Measurements from ENCODE around the gene SLC35B1. TPM values are rescaled to one million over a fixed set of nuclear protein-coding genes. Genes with fewer than 3 reads are reported as not detected.
A peak's percentile ranks its signal among the peaks of the same experiment; 100 is the strongest.
"Not testable (repeated sequence)": the region's sequence is repeated elsewhere in the genome, so short reads cannot be mapped to it uniquely, and the experiment has no call there.

Gene SLC35B1
- total RNA-seq, 1 donor from 2014 or later = 123 TPM

DNA sequence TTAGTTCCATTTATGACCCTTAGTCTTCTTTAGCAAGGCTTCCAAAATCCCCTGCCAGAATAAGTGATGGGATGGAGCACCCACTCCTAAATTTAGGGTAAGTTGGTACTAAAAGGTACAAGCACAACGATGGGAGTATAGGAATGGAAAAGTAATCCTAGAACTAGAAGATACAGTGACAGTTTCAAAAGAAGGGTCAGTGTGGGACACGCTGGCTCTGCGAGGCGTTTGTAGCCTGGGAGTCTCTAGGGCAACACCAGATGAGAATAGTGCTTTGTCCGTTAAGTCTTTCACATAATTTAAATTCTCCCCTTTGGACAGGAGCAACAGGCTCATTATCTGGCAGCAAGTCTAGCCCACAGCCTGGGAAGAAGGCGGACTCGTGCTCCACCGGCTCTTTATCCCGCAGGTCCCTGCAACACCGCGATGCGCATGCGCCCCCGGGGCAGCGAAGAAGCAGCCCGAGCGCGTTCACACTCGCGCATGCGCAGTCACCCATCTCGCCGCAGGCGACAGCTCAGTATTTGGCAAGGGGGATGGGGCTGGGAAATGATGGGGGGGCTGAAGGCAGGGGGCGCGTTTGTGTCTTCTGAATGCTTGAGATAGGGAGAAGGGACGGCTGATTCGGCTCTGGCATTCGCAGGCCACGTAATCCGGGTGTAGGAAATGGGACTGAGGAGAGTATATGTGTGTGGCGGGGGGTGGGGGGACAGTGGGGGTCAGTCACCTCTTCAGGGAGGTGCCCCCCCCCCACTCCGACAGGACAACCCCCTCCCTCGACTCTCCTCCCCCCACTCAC is 30.4 kb downstream of the SLC35B1 start:
- no peaks in the 10 kb centered on the region for H3K27me3 ChIP-seq
- TF ChIP-seq, protein P1, sequence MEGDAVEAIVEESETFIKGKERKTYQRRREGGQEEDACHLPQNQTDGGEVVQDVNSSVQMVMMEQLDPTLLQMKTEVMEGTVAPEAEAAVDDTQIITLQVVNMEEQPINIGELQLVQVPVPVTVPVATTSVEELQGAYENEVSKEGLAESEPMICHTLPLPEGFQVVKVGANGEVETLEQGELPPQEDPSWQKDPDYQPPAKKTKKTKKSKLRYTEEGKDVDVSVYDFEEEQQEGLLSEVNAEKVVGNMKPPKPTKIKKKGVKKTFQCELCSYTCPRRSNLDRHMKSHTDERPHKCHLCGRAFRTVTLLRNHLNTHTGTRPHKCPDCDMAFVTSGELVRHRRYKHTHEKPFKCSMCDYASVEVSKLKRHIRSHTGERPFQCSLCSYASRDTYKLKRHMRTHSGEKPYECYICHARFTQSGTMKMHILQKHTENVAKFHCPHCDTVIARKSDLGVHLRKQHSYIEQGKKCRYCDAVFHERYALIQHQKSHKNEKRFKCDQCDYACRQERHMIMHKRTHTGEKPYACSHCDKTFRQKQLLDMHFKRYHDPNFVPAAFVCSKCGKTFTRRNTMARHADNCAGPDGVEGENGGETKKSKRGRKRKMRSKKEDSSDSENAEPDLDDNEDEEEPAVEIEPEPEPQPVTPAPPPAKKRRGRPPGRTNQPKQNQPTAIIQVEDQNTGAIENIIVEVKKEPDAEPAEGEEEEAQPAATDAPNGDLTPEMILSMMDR (IDR thresholded peaks at IDR 0.05) = peak in 1 of 3 experiments; percentile 10
- peak overlapping the region; percentile 79 to 83 for H3K4me3 ChIP-seq
- DNase-seq (ENCODE audit: low spot score in 2 of 2) = peak; percentile 90 to 98
- intact Hi-C loops (cut with DNase I) = loop anchor here (5.0 kb wide), 1 partner anchor 40 kb away; no protein-coding TSS in a partner anchor
- peaks cover 5 to 32% of the 10 kb centered on the region in 2 donors for H3K4me1 ChIP-seq
- peak overlapping the region; percentile 97 to 98 for H3K27ac ChIP-seq
- H3K9me3 ChIP-seq = no peaks in the 10 kb centered on the region
- H3K36me3 ChIP-seq = no peaks in the 10 kb centered on the region

- H3K27me3 ChIP-seq = no peaks in the 10 kb centered on the region
- H3K27ac ChIP-seq = peak overlapping the region; percentile 97 to 98
- H3K4me3 ChIP-seq = peak overlapping the region; percentile 79 to 83
- peaks cover 0 to 3% of the 10 kb centered on the region in 2 donors for H3K36me3 ChIP-seq
- intact Hi-C loops (cut with DNase I) = loop anchor here (5.0 kb wide), 1 partner anchor 39 kb away; no protein-coding TSS in a partner anchor
- H3K9me3 ChIP-seq = no peaks in the 10 kb centered on the region
- TF ChIP-seq, protein P1 (IDR thresholded peaks at IDR 0.05) = no peak
- DNase-seq (ENCODE audit: low spot score in 2 of 2) = no peak
- peaks cover 5 to 41% of the 10 kb centered on the region in 2 donors for H3K4me1 ChIP-seq
These were observed 31.4 kb downstream of the SLC35B1 start for GRCh38 chr17:49676276-49676868.

- intact Hi-C loops (cut with DNase I) = no loop called here
- H3K9me3 ChIP-seq = no peaks in the 10 kb centered on the region
- no peaks in the 10 kb centered on the region for H3K27me3 ChIP-seq
- H3K4me1 ChIP-seq = peaks cover 5 to 54% of the 10 kb centered on the region in 2 donors
- H3K36me3 ChIP-seq = peaks cover 0 to 3% of the 10 kb centered on the region in 2 donors
- DNase-seq (ENCODE audit: low spot score in 2 of 2) = no peak
- H3K27ac ChIP-seq = peak overlapping the region; percentile 33
- TF ChIP-seq, protein P1 (IDR thresholded peaks at IDR 0.05) = no peak
- H3K4me3 ChIP-seq = peak overlapping the region in 1 of 2 donors; percentile 83
These were observed 33.3 kb downstream of the SLC35B1 start for GRCh38 chr17:49674507-49674906.

GRCh38 chr17:49673679-49674078 is 34.1 kb downstream of the SLC35B1 start:
- peaks cover 5 to 54% of the 10 kb centered on the region in 2 donors for H3K4me1 ChIP-seq
- peak overlapping the region; percentile 25 to 33 for H3K27ac ChIP-seq
- DNase-seq (ENCODE audit: low spot score in 2 of 2); H3K27me3 ChIP-seq; H3K9me3 ChIP-seq; H3K4me3 ChIP-seq; intact Hi-C loops (cut with DNase I); H3K36me3 ChIP-seq: not testable (repeated sequence)

GRCh38 chr17:49670641-49671040 is 37.1 kb downstream of the SLC35B1 start:
- TF ChIP-seq, protein P1 (IDR thresholded peaks at IDR 0.05) = no peak
- Histone ChIP-seq H3K4me3 (peak overlapping the region in 1 of 2 donors; percentile 2), H3K9me3 (no peaks in the 10 kb centered on the region), H3K36me3 (peaks cover 0 to 3% of the 10 kb centered on the region in 2 donors), H3K27ac (peak overlapping the region in 1 of 2 donors; percentile 41), H3K27me3 (no peaks in the 10 kb centered on the region), H3K4me1 (peaks cover 1 to 42% of the 10 kb centered on the region in 2 donors)
- no peak for DNase-seq (ENCODE audit: low spot score in 2 of 2)
- intact Hi-C loops (cut with DNase I) = no loop called here

- no peaks in the 10 kb centered on the region for H3K9me3 ChIP-seq
- H3K27ac ChIP-seq = peak overlapping the region; percentile 41 to 51
- peaks cover 0 to 3% of the 10 kb centered on the region in 2 donors for H3K36me3 ChIP-seq
- DNase-seq (ENCODE audit: low spot score in 2 of 2) = no peak
- peaks cover 0 to 37% of the 10 kb centered on the region in 2 donors for H3K4me1 ChIP-seq
- intact Hi-C loops (cut with DNase I) = no loop called here
- no peaks in the 10 kb centered on the region for H3K27me3 ChIP-seq
- H3K4me3 ChIP-seq = peak overlapping the region in 1 of 2 donors; percentile 2
- TF ChIP-seq, protein P1 (IDR thresholded peaks at IDR 0.05) = no peak
These were observed 37.8 kb downstream of the SLC35B1 start for GRCh38 chr17:49670002-49670401.

Measured in ascending aorta (tissue), 2 donors.